H9 (cell line): ENCODE data around the gene LNP1. TPM values are rescaled to one million over a fixed set of nuclear protein-coding genes. Genes with fewer than 3 reads are reported as not detected.

Experiments used
- DNase-seq: peaks from one replicate; pipeline ENCODE4 v3.0.0-alpha.2; 2017
- H2AFZ ChIP-seq: one replicate; pipeline ENCODE4 v1.6.1; 2013; ENCODE audit warnings: mild to moderate bottlenecking, low read length, control low read depth, moderate library complexity
- H2AK5ac ChIP-seq: 2 replicates; pipeline ENCODE4 v1.6.1; 2013; ENCODE audit warnings: low read length, control low read depth, mixed read lengths; ENCODE audit not compliant: insufficient read length
- H2BK120ac ChIP-seq: one replicate; pipeline ENCODE4 v1.6.1; 2013; ENCODE audit warnings: low read depth, mild to moderate bottlenecking, low read length, control low read depth, inconsistent platforms; ENCODE audit not compliant: poor library complexity, severe bottlenecking
- H2BK12ac ChIP-seq: 2 replicates; pipeline ENCODE4 v1.6.1; 2013; ENCODE audit warnings: low read length, control low read depth, mixed read lengths, low read depth; ENCODE audit not compliant: insufficient read length
- H2BK15ac ChIP-seq: 2 replicates; pipeline ENCODE4 v1.6.1; 2013; ENCODE audit warnings: low read depth, low read length, control low read depth
- H2BK20ac ChIP-seq: one replicate; pipeline ENCODE4 v1.6.1; 2013; ENCODE audit warnings: low read depth, mild to moderate bottlenecking, low read length, control low read depth, inconsistent platforms; ENCODE audit not compliant: poor library complexity, severe bottlenecking
- H2BK5ac ChIP-seq: 2 replicates; pipeline ENCODE4 v1.6.1; 2013; ENCODE audit warnings: low read length, control low read depth, mixed read lengths; ENCODE audit not compliant: insufficient read length
- H3K14ac ChIP-seq: 2 replicates; pipeline ENCODE4 v1.6.1; 2013; ENCODE audit warnings: low read length, control low read depth; ENCODE audit not compliant: insufficient read depth
- H3K18ac ChIP-seq: 2 replicates; pipeline ENCODE4 v1.6.1; 2013; ENCODE audit warnings: low read depth, mild to moderate bottlenecking, mixed read lengths, low read length, control low read depth; ENCODE audit not compliant: insufficient read length
- H3K23ac ChIP-seq: 2 replicates; pipeline ENCODE4 v1.6.1; 2013; ENCODE audit warnings: low read length, control low read depth, mixed read lengths, low read depth; ENCODE audit not compliant: insufficient read length
- H3K23me2 ChIP-seq: 2 replicates; pipeline ENCODE4 v1.6.1; 2013; ENCODE audit warnings: low read depth, mild to moderate bottlenecking, mixed read lengths, low read length, control low read depth; ENCODE audit not compliant: insufficient read length, poor library complexity, severe bottlenecking
- H3K27ac ChIP-seq: 2 replicates; pipeline ENCODE4 v1.5.1; 2013; ENCODE audit warnings: low read length, control low read depth, mixed read lengths, low read depth; ENCODE audit not compliant: insufficient read length
- H3K27me3 ChIP-seq: 2 replicates; pipeline ENCODE4 v1.6.1; 2013; ENCODE audit warnings: low read length, control low read depth, inconsistent platforms; ENCODE audit not compliant: insufficient read depth
- H3K4ac ChIP-seq: 2 replicates; pipeline ENCODE4 v1.6.1; 2013; ENCODE audit warnings: low read depth, mild to moderate bottlenecking, control low read depth, inconsistent platforms, low read length, moderate library complexity
- H3K4me1 ChIP-seq: 2 replicates; pipeline ENCODE4 v1.6.1; 2013; ENCODE audit warnings: low read length, control low read depth, inconsistent platforms; ENCODE audit not compliant: insufficient read depth
- H3K4me2 ChIP-seq: 2 replicates; pipeline ENCODE4 v1.6.1; 2013; ENCODE audit warnings: low read length, control low read depth, mixed read lengths; ENCODE audit not compliant: insufficient read length, insufficient read depth
- H3K56ac ChIP-seq: 2 replicates; pipeline ENCODE4 v1.6.1; 2013; ENCODE audit warnings: low read depth, mild to moderate bottlenecking, mixed read lengths, low read length, control low read depth; ENCODE audit not compliant: insufficient read length
- H3K79me1 ChIP-seq: 2 replicates; pipeline ENCODE4 v1.6.1; 2013; ENCODE audit warnings: low read depth, mild to moderate bottlenecking, moderate library complexity, low read length, control low read depth, inconsistent platforms; ENCODE audit not compliant: insufficient read depth, poor library complexity, severe bottlenecking
- H3K79me2 ChIP-seq: 2 replicates; pipeline ENCODE4 v1.6.1; 2013; ENCODE audit warnings: low read length, control low read depth, inconsistent platforms; ENCODE audit not compliant: insufficient read depth
- H3K9ac ChIP-seq: 2 replicates; pipeline ENCODE4 v1.6.1; 2013; ENCODE audit warnings: low read length, control low read depth, mixed read lengths; ENCODE audit not compliant: insufficient read length; ENCODE audit errors: extremely low read depth
- H3K9me3 ChIP-seq: one replicate; pipeline ENCODE4 v1.6.1; 2013; ENCODE audit warnings: low read depth, low read length, inconsistent platforms; ENCODE audit not compliant: control insufficient read depth
- H3T11ph ChIP-seq: one replicate; pipeline ENCODE4 v1.6.1; 2013; ENCODE audit warnings: mild to moderate bottlenecking, low read length, control low read depth, inconsistent platforms
- H4K20me1 ChIP-seq: one replicate; pipeline ENCODE4 v1.6.1; 2013; ENCODE audit not compliant: control insufficient read depth, insufficient read length, insufficient read depth
- H4K5ac ChIP-seq: 2 replicates; pipeline ENCODE4 v1.6.1; 2013; ENCODE audit warnings: low read depth, mild to moderate bottlenecking, mixed read lengths, low read length, control low read depth; ENCODE audit not compliant: insufficient read length
- H4K8ac ChIP-seq: replicated peaks from 2 replicates; pipeline ENCODE4 v1.6.1; 2013; ENCODE audit warnings: low read length, control low read depth, mixed read lengths, low read depth; ENCODE audit not compliant: insufficient read length
- H4K91ac ChIP-seq: 2 replicates; pipeline ENCODE4 v1.6.1; 2013; ENCODE audit warnings: low read depth, mild to moderate bottlenecking, moderate library complexity, mixed read lengths, low read length, control low read depth; ENCODE audit not compliant: insufficient read length
- H3K27ac Mint-ChIP-seq, 3 experiments: 2 replicates in 2 of 3; 3 replicates in 1 of 3; pipeline ENCODE4 v1.8.0; 2020 to 2021; ENCODE audit warnings: mixed read lengths in 3 of 3, mild to moderate bottlenecking in 1 of 3, moderate library complexity in 1 of 3
- H3K27me3 Mint-ChIP-seq: 2 replicates; pipeline ENCODE4 v1.8.0; 2021; ENCODE audit warnings: low read depth, mild to moderate bottlenecking, moderate library complexity, mixed read lengths
- H3K36me3 Mint-ChIP-seq, 3 experiments: 2 replicates in 2 of 3; 3 replicates in 1 of 3; pipeline ENCODE4 v1.8.0; 2020 to 2021; ENCODE audit warnings: low read depth in 3 of 3, mixed read lengths in 3 of 3; ENCODE audit not compliant: insufficient read depth in 1 of 3
- H3K4me1 Mint-ChIP-seq, 2 experiments: 2 replicates each; pipeline ENCODE4 v1.8.0; 2020; ENCODE audit warnings: mixed read lengths in 2 of 2
- H3K4me3 Mint-ChIP-seq, 2 experiments: 2 replicates in 1 of 2; 3 replicates in 1 of 2; pipeline ENCODE4 v1.8.0; 2020 to 2021; ENCODE audit warnings: mild to moderate bottlenecking in 2 of 2, mixed read lengths in 2 of 2, moderate library complexity in 1 of 2
- H3K9me3 Mint-ChIP-seq, 2 experiments: 2 replicates in 1 of 2; 3 replicates in 1 of 2; pipeline ENCODE4 v1.8.0; 2020; ENCODE audit warnings: mild to moderate bottlenecking in 2 of 2, mixed read lengths in 2 of 2, moderate library complexity in 1 of 2
- CTCF ChIP-seq: fragments of 200-600 bp; sonication (generic); conservative IDR thresholded peaks from 3 replicates; pipeline ENCODE4 v1.8.0; 2021; ENCODE audit warnings: antibody characterized with exemption, mild to moderate bottlenecking
- WGBS: extraction: QIAGEN DNeasy Blood & Tissue Kit; methylation state at CpG from one replicate; pipeline ENCODE4 v1.1.7; 2013; ENCODE audit warnings: missing lambda C conversion rate, low lambda C conversion rate, mixed read lengths; ENCODE audit not compliant: insufficient read length; ENCODE audit errors: extremely low coverage; 5-methylcytosine and 5-hydroxymethylcytosine counted together
- total RNA-seq: library from RNA; stranded (reverse); gene quantifications from 2 replicates; pipeline ENCODE4 v1.2.1, GENCODE V29; 2021

Gene LNP1
- total RNA-seq, 1 experiment from 2014 or later: 4.1 TPM

- Histone ChIP-seq H3K23me2 (no peaks in the 10 kb centered on the region), H2BK15ac (no peak overlapping the region), H2BK120ac (no peak overlapping the region), H3K14ac (no peak overlapping the region), H3K9ac (no peak overlapping the region), H3K79me2 (no peaks in the 10 kb centered on the region), H4K5ac (no peak overlapping the region), H3K56ac (no peak overlapping the region), H3K23ac (no peak overlapping the region), H3K9me3 (peaks cover 10% of the 10 kb centered on the region), H2AFZ (no peak overlapping the region), H2BK5ac (no peak overlapping the region), H2BK12ac (no peak overlapping the region), H3K79me1 (no peaks in the 10 kb centered on the region), H2AK5ac (no peak overlapping the region), H3K4me2 (no peak overlapping the region), H2BK20ac (no peak overlapping the region), H3K4ac (no peak overlapping the region), H4K91ac (no peak overlapping the region), H3K27me3 (no peaks in the 10 kb centered on the region), H3K4me1 (no peaks in the 10 kb centered on the region), H3K27ac (no peak overlapping the region), H3T11ph (no peak overlapping the region), H4K20me1 (no peaks in the 10 kb centered on the region), H4K8ac (no peak overlapping the region), H3K18ac (no peak overlapping the region)
- Mint-ChIP-seq H3K27ac (no peak overlapping the region), H3K4me1 (peaks cover 9 to 10% of the 10 kb centered on the region in 2 experiments; a peak in 2 of 4 replicates), H3K36me3 (peaks cover 13 to 35% (median 23%) of the 10 kb centered on the region in 3 experiments), H3K4me3 (no peak overlapping the region), H3K27me3 (no peaks in the 10 kb centered on the region), H3K9me3 (peaks cover 38 to 49% of the 10 kb centered on the region in 2 experiments)
- DNase-seq: no peak
- TF ChIP-seq CTCF: no peak
- no CpG with 5 or more reads among the region's 1 CpG for WGBS
These were observed 69.6 kb downstream of the LNP1 start for GRCh38 chr3:100470951-100471350.
